ENCODE measurements around the gene BRWD1. TPM values are rescaled to one million over a fixed set of nuclear protein-coding genes. Genes with fewer than 3 reads are reported as not detected.

BRWD1 gene
- total RNA-seq, 1 donor from 2014 or later = 43.8 TPM

- H3K9me3 Mint-ChIP-seq (ENCODE audit: unreplicated experiment) = no peaks in the 10 kb centered on the region
- H3K4me1 Mint-ChIP-seq (ENCODE audit: unreplicated experiment) = no peaks in the 10 kb centered on the region
- DNase-seq (ENCODE audit: low spot score) = no peak
- H3K36me3 Mint-ChIP-seq (ENCODE audit: low read depth, unreplicated experiment) = peaks cover 28% of the 10 kb centered on the region
- peak overlapping the region; percentile 2 for H3K4me3 Mint-ChIP-seq (ENCODE audit: unreplicated experiment)
- H3K27me3 Mint-ChIP-seq (ENCODE audit: unreplicated experiment) = peaks cover 1% of the 10 kb centered on the region
- H3K27ac Mint-ChIP-seq (ENCODE audit: unreplicated experiment) = no peak overlapping the region
- TF ChIP-seq CTCF (IDR thresholded peaks at IDR 0.05; ENCODE audit: unreplicated experiment) = no peak
Measured at GRCh38 chr21:39173716-39174680, 139.4 kb downstream of the BRWD1 start.

GRCh38 chr21:39169906-39170305 lies 143.5 kb downstream of the BRWD1 start:
- no peak overlapping the region for H3K27ac Mint-ChIP-seq (ENCODE audit: unreplicated experiment)
- no peaks in the 10 kb centered on the region for H3K9me3 Mint-ChIP-seq (ENCODE audit: unreplicated experiment)
- peaks cover 27% of the 10 kb centered on the region for H3K36me3 Mint-ChIP-seq (ENCODE audit: low read depth, unreplicated experiment)
- no peaks in the 10 kb centered on the region for H3K4me1 Mint-ChIP-seq (ENCODE audit: unreplicated experiment)
- no peak for DNase-seq (ENCODE audit: low spot score)
- no peak overlapping the region for H3K4me3 Mint-ChIP-seq (ENCODE audit: unreplicated experiment)
- peaks cover 1% of the 10 kb centered on the region for H3K27me3 Mint-ChIP-seq (ENCODE audit: unreplicated experiment)
- no peak for TF ChIP-seq CTCF (IDR thresholded peaks at IDR 0.05; ENCODE audit: unreplicated experiment)

GRCh38 chr21:39168800-39169199 lies 144.6 kb downstream of the BRWD1 start:
- Mint-ChIP-seq H3K36me3 (ENCODE audit: low read depth, unreplicated experiment) (peaks cover 19% of the 10 kb centered on the region), H3K9me3 (ENCODE audit: unreplicated experiment) (no peaks in the 10 kb centered on the region), H3K4me1 (ENCODE audit: unreplicated experiment) (no peaks in the 10 kb centered on the region), H3K4me3 (ENCODE audit: unreplicated experiment) (no peak overlapping the region), H3K27me3 (ENCODE audit: unreplicated experiment) (peaks cover 1% of the 10 kb centered on the region), H3K27ac (ENCODE audit: unreplicated experiment) (no peak overlapping the region)
- no peak for TF ChIP-seq CTCF (IDR thresholded peaks at IDR 0.05; ENCODE audit: unreplicated experiment)
- no peak for DNase-seq (ENCODE audit: low spot score)

GRCh38 chr21:39164523-39164922 lies 148.9 kb downstream of the BRWD1 start:
- no peaks in the 10 kb centered on the region for H3K9me3 Mint-ChIP-seq (ENCODE audit: unreplicated experiment)
- H3K36me3 Mint-ChIP-seq (ENCODE audit: low read depth, unreplicated experiment) = no peaks in the 10 kb centered on the region
- no peak overlapping the region for H3K27ac Mint-ChIP-seq (ENCODE audit: unreplicated experiment)
- no peak for TF ChIP-seq CTCF (IDR thresholded peaks at IDR 0.05; ENCODE audit: unreplicated experiment)
- H3K4me1 Mint-ChIP-seq (ENCODE audit: unreplicated experiment) = peaks cover 7% of the 10 kb centered on the region
- H3K4me3 Mint-ChIP-seq (ENCODE audit: unreplicated experiment) = no peak overlapping the region
- H3K27me3 Mint-ChIP-seq (ENCODE audit: unreplicated experiment) = peaks cover 4% of the 10 kb centered on the region
- no peak for DNase-seq (ENCODE audit: low spot score)

GRCh38 chr21:39161064-39161463 lies 152.4 kb downstream of the BRWD1 start:
- no peak for TF ChIP-seq CTCF (IDR thresholded peaks at IDR 0.05; ENCODE audit: unreplicated experiment)
- no peak for DNase-seq (ENCODE audit: low spot score)
- no peaks in the 10 kb centered on the region for H3K36me3 Mint-ChIP-seq (ENCODE audit: low read depth, unreplicated experiment)
- H3K27me3 Mint-ChIP-seq (ENCODE audit: unreplicated experiment) = peaks cover 4% of the 10 kb centered on the region
- H3K4me3 Mint-ChIP-seq (ENCODE audit: unreplicated experiment) = no peak overlapping the region
- H3K27ac Mint-ChIP-seq (ENCODE audit: unreplicated experiment) = peak overlapping the region; percentile 55
- peaks cover 7% of the 10 kb centered on the region for H3K4me1 Mint-ChIP-seq (ENCODE audit: unreplicated experiment)
- H3K9me3 Mint-ChIP-seq (ENCODE audit: unreplicated experiment) = no peaks in the 10 kb centered on the region
